Measurements from ENCODE around the gene CRLF1.

DNA sequence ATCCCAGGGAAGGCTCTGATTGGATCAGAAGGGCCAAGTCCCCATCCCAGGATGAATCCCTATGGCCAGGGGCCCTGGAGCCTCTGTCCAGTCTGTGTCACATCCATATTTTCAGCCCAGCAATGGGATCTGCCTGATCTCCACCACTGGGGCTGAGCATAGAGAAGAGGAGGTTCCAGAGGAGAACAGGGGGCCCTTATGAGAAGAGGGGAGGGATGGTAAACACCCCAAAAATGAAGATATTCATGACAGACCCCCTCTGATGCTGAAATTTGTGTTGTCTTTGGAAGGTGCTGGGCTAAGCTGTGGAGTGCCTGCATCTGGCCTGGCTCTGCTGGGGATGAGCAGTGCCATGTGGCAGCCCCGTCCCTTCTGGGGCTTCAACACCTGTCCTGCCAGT is 44.7 kb upstream of the CRLF1 start:
- TF ChIP-seq POLR2A (IDR thresholded peaks at IDR 0.05): no peak
- TF ChIP-seq, protein P1, sequence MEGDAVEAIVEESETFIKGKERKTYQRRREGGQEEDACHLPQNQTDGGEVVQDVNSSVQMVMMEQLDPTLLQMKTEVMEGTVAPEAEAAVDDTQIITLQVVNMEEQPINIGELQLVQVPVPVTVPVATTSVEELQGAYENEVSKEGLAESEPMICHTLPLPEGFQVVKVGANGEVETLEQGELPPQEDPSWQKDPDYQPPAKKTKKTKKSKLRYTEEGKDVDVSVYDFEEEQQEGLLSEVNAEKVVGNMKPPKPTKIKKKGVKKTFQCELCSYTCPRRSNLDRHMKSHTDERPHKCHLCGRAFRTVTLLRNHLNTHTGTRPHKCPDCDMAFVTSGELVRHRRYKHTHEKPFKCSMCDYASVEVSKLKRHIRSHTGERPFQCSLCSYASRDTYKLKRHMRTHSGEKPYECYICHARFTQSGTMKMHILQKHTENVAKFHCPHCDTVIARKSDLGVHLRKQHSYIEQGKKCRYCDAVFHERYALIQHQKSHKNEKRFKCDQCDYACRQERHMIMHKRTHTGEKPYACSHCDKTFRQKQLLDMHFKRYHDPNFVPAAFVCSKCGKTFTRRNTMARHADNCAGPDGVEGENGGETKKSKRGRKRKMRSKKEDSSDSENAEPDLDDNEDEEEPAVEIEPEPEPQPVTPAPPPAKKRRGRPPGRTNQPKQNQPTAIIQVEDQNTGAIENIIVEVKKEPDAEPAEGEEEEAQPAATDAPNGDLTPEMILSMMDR (IDR thresholded peaks at IDR 0.05): no peak
